Coronary artery (tissue), 2 donors: ENCODE results near the gene OCA2.

Source experiments
- DNase-seq: peaks from one replicate; pipeline ENCODE4 v3.0.0-alpha.2; 2017; ENCODE audit warnings: low spot score
- H3K27ac ChIP-seq, 2 donors: fragments of 200-600 bp; sonication (generic); one replicate each; pipeline ENCODE4 v1.5.1; 2016 to 2019
- H3K4me3 ChIP-seq: fragments of 200-600 bp; sonication (generic); 2 replicates; pipeline ENCODE4 v1.5.1; 2016; ENCODE audit warnings: mild to moderate bottlenecking, moderate library complexity
- TF ChIP-seq, protein P1 (sequence below): fragments of 200-600 bp; sonication (generic); IDR thresholded peaks from one replicate; pipeline ENCODE4 v1.5.1; 2019; ENCODE audit warnings: antibody characterized with exemption

Gene OCA2

DNA sequence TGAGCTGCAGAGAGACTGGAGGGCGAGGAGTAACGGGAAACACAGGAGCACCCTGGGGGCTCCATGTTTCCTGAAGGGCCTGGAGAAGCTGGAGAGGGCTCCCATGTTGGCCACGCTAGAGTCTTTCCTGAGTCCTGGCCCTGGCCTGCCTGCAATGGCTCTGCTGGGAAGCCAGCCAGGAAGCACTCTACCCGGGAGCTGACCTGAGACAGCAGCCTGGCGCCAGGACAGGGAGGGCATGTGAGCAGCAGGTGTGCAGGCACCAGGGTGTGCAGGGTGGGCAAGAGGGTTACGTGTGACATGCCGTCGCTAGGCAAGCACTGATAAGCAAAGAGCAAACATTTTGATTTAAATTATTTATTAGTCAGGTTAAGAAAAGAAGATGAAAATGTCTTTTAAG is 301.4 kb downstream of the OCA2 start:
- TF ChIP-seq, protein P1, sequence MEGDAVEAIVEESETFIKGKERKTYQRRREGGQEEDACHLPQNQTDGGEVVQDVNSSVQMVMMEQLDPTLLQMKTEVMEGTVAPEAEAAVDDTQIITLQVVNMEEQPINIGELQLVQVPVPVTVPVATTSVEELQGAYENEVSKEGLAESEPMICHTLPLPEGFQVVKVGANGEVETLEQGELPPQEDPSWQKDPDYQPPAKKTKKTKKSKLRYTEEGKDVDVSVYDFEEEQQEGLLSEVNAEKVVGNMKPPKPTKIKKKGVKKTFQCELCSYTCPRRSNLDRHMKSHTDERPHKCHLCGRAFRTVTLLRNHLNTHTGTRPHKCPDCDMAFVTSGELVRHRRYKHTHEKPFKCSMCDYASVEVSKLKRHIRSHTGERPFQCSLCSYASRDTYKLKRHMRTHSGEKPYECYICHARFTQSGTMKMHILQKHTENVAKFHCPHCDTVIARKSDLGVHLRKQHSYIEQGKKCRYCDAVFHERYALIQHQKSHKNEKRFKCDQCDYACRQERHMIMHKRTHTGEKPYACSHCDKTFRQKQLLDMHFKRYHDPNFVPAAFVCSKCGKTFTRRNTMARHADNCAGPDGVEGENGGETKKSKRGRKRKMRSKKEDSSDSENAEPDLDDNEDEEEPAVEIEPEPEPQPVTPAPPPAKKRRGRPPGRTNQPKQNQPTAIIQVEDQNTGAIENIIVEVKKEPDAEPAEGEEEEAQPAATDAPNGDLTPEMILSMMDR = no peak
- no peak for DNase-seq
- no peak overlapping the region for H3K4me3 ChIP-seq
- no peak overlapping the region for H3K27ac ChIP-seq

DNA sequence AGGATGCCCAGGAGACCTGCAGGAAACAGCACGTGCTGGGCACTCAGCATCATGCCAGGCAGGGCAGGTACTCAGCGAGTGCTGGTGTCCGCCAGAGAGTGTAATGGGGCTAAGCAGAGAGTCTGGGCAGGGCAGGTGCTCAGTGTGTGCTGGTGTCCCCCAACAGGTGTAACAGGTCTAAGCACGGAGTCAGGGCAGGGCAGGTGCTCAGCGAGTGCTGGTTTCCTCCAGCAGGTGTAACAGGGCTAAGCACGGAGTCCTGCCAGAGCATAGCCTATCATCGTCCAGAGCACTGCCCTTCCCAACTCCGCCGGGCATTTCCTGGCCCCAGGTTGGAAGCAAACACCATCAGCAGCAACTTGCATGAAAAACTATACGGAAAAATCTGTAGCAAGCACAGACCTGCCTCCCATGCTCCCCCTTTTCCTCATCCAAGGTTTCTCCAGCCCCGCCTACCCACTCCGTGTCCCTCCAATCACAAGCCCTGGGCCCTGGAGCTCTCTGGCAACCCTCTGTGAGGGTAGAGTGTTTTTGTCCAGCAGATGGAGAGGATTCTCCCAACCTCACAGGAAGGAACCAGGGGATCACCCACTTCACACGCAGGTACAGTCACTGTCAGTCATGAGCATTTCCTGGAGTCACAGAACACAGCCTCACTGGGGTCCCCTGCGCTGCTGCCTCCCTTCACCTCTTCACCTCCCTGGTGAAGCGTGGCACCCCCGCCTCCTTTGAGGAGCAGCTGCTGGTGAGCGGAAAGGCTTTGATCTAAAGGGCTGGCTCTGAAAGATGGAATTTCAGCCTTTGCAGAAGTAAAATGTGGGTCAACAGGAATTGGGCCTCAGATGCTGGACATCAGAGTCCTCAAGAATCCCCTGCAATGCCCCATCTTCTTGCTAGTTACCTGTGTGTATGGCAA is 302.5 kb downstream of the OCA2 start:
- Histone ChIP-seq H3K4me3 (no peak overlapping the region), H3K27ac (no peak overlapping the region)
- DNase-seq = no peak
- TF ChIP-seq, protein P1 = no peak

DNA sequence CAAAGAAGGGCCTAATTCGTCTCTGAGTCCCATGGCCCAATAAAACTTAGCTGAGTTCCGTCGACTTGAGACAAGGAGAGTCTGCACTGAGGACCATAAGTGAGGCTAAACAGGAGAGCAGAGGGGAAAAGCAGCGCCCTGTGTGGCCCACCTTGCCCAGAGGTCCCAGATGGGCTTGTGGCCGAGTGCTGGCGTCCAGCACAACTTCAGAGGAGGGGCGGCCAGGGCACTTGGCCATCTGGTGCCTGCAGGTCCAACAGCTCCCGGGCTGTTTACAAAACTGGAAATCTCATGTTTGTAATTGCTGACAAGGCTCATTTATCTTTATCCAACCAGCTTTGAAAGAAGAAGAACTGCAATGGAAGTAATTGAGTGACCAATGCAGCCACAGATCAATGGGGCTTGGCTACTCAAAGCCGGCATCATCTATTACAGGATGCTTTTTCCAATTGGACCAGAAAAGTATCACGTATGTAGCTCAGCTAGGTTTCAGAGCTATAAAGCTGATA is 306.3 kb downstream of the OCA2 start:
- TF ChIP-seq, protein P1 = no peak
- H3K4me3 ChIP-seq = no peak overlapping the region
- H3K27ac ChIP-seq = no peak overlapping the region
- DNase-seq = no peak

DNA sequence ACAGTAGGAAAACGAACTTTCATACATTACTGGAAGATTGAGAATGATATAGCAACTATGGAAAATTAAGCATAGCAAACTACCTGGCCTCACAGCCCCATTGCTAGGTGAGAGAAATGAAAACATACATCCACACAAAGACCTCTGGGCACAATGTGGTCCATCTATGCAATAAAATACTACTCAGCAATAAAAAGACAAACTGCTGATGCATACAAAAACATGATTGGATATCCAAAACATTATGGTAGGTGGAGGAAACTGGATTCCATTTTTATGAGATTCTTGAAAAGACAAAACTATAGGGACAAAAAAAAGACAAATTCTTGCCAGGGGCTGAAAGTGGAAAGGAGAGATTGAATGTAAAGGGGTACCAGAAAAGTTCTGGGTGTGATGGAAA is 308.8 kb downstream of the OCA2 start:
- Histone ChIP-seq H3K4me3 (no peak overlapping the region), H3K27ac (no peak overlapping the region)
- no peak for DNase-seq
- TF ChIP-seq, protein P1 = no peak

DNA sequence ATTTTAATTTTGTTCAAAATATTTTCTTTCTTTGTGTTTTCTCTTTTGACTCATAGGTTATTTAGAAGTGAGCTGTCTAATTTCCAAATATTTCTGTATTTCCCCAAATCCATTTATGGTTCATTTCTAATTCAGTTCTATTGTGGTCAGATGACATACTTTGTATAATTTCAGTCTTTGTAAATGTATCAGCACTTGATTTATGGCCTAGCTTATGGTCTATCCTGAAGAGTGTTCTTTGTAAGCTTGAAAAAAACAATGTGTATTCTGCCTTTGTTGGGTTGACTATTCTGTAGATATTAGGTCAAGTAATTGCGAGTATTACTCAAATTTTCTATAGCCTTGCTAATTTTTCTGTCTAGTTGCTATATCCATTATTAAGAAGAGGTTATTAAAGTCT is 311.2 kb downstream of the OCA2 start:
- DNase-seq = no peak
- H3K4me3 ChIP-seq = no peak overlapping the region
- TF ChIP-seq, protein P1 = no peak
- H3K27ac ChIP-seq = no peak overlapping the region

DNA sequence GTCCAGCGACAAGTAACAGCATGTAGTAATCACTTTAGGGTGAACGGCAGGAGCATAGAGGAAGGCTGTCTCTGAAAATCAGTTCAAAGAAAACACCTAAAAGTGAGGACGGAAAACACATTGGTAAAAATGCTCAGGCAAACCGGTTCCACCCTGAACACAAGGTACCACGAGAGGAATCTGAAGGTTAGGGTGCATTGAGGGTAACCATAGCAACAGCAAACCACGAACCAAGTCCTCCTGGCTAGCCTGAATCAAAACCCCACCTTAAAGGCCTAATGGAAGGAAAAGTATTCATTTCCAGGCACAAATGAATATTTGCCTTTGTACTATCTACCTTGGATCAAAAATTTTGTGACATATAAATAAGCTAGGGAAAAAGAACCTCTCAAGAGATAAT is 315.0 kb downstream of the OCA2 start:
- TF ChIP-seq, protein P1 = no peak
- no peak overlapping the region for H3K4me3 ChIP-seq
- DNase-seq = no peak
- H3K27ac ChIP-seq = no peak overlapping the region

DNA sequence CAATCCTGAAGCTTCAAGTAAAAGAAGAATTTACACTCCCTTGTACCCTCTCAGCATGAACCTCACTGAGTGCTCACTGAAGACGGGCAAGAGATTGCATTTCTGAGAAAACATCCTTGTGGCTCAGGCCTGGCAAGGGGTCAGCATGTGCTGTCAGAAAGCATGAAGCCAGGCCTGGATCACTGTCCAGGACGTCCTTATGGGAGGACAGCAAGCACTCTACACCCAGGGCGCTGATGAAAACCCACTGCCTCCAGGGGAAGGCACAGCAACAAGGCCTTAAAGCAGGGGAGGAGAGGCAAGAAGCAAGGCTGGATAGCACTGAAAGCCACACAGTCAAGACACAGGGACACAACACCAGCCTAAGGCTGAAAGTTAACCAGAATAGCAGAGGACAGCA is 315.4 kb downstream of the OCA2 start:
- Histone ChIP-seq H3K4me3 (no peak overlapping the region), H3K27ac (no peak overlapping the region)
- TF ChIP-seq, protein P1 = no peak
- no peak for DNase-seq
